HG02970 (cell line): ENCODE results near the gene NGF.

Experiments used
- ATAC-seq: cut with Tn5 transposase; IDR thresholded peaks from one replicate; pipeline ENCODE4 v1.9.1; 2021; ENCODE audit warnings: mild to moderate bottlenecking, moderate library complexity, moderate number of reproducible peaks; ENCODE audit not compliant: unreplicated experiment, low FRiP score

Gene NGF

GRCh38 chr1:115337276-115337632 lies 795 bp downstream of the NGF start:
- ATAC-seq = no peak

GRCh38 chr1:115336741-115337140 lies 1.3 kb downstream of the NGF start:
- ATAC-seq = no peak

GRCh38 chr1:115332813-115333608 lies 5.0 kb downstream of the NGF start:
- no peak for ATAC-seq

- no peak for ATAC-seq
These were observed 6.3 kb downstream of the NGF start for GRCh38 chr1:115331558-115332331.

GRCh38 chr1:115330480-115331013 lies 7.5 kb downstream of the NGF start:
- no peak for ATAC-seq

GRCh38 chr1:115329965-115330364 lies 8.1 kb downstream of the NGF start:
- ATAC-seq = no peak

GRCh38 chr1:115327270-115327669 lies 10.8 kb downstream of the NGF start:
- no peak for ATAC-seq

GRCh38 chr1:115326419-115326818 lies 11.6 kb downstream of the NGF start:
- no peak for ATAC-seq

GRCh38 chr1:115325874-115326273 lies 12.2 kb downstream of the NGF start:
- no peak for ATAC-seq

GRCh38 chr1:115324649-115325420 lies 13.2 kb downstream of the NGF start:
- no peak for ATAC-seq

- ATAC-seq = no peak
These were observed 14.6 kb downstream of the NGF start for GRCh38 chr1:115323366-115324004.

- ATAC-seq = no peak
These were observed 15.4 kb downstream of the NGF start for GRCh38 chr1:115322631-115323030.

GRCh38 chr1:115320377-115320776 lies 17.7 kb downstream of the NGF start:
- ATAC-seq = no peak

GRCh38 chr1:115319706-115320105 lies 18.3 kb downstream of the NGF start:
- ATAC-seq = no peak

- ATAC-seq = no peak
These were observed 20.7 kb downstream of the NGF start for GRCh38 chr1:115317101-115318012.

GRCh38 chr1:115314765-115315164 lies 23.3 kb downstream of the NGF start:
- ATAC-seq = no peak

GRCh38 chr1:115314092-115314491 lies 24.0 kb downstream of the NGF start:
- ATAC-seq = no peak

GRCh38 chr1:115313182-115313581 lies 24.9 kb downstream of the NGF start:
- no peak for ATAC-seq

GRCh38 chr1:115312742-115313141 lies 25.3 kb downstream of the NGF start:
- no peak for ATAC-seq
